ENCODE data around the gene TSEN54. TPM values are rescaled to one million over a fixed set of nuclear protein-coding genes. Genes with fewer than 3 reads are reported as not detected.

The TSEN54 gene
- polyA plus RNA-seq, 3 donors from 2014 or later, result 205 to 238 (median 209) TPM

Other genes with a start within 250 kb of the TSEN54 start
- gene MIF4GD, start 245.3 kb upstream of the TSEN54 start, polyA plus RNA-seq, result 100 to 1,000 TPM; 113 to 187 (median 145) TPM
- gene SLC25A19, start 227.1 kb upstream of the TSEN54 start, polyA plus RNA-seq, result 10 to 100 TPM; 11.2 to 27.2 (median 21.0) TPM
- gene GRB2, start 110.8 kb upstream of the TSEN54 start, polyA plus RNA-seq, result 100 to 1,000 TPM; 104 to 161 (median 135) TPM
- 10 to 100 TPM in 1 of 3 donors, 1 to 10 TPM in 2; 3.2 to 21.9 (median 9.3) TPM for gene TMEM94, start 59.9 kb upstream of the TSEN54 start, polyA plus RNA-seq
- not detected for gene CASKIN2, start 991 bp upstream of the TSEN54 start, polyA plus RNA-seq
- 100 to 1,000 TPM in 1 of 3 donors, 10 to 100 TPM in 2; 81.2 to 137 (median 84.4) TPM for gene LLGL2, start 9.2 kb downstream of the TSEN54 start, polyA plus RNA-seq
- gene MYO15B, start 71.3 kb downstream of the TSEN54 start, polyA plus RNA-seq, result 1 to 10 TPM in 2 of 3 donors, under 1 TPM in 1; 0.76 to 3.0 (median 2.6) TPM
- gene SMIM5, start 116.9 kb downstream of the TSEN54 start, polyA plus RNA-seq, result 1 to 10 TPM in 1 of 3 donors, not detected in 2; 1.1 TPM
- gene RECQL5, start 150.6 kb downstream of the TSEN54 start, polyA plus RNA-seq, result 10 to 100 TPM in 2 of 3 donors, 1 to 10 TPM in 1; 7.0 to 18.1 (median 15.5) TPM
- gene SAP30BP, start 150.8 kb downstream of the TSEN54 start, polyA plus RNA-seq, result 10 to 100 TPM; 71.5 to 94.2 (median 80.1) TPM
- under 1 TPM in 1 of 3 donors, not detected in 2; 0.24 TPM for gene ITGB4, start 204.9 kb downstream of the TSEN54 start, polyA plus RNA-seq
- 10 to 100 TPM; 25.1 to 86.7 (median 30.7) TPM for gene GALK1, start 248.7 kb downstream of the TSEN54 start, polyA plus RNA-seq

Measured in immature natural killer cell (primary cell).